PFSK-1 (cell line): ENCODE data around the gene RTCA.

ENCODE experiments used
- POLR2AphosphoS5 ChIP-seq: IDR thresholded peaks from 2 replicates; pipeline ENCODE4 v1.6.1; 2012; ENCODE audit warnings: low read depth, mild to moderate bottlenecking, control low read depth, low read length, moderate library complexity
- SIN3A ChIP-seq: IDR thresholded peaks from 2 replicates; pipeline ENCODE4 v1.6.1; 2012; ENCODE audit warnings: mild to moderate bottlenecking, low read length, moderate library complexity, borderline replicate concordance; ENCODE audit not compliant: insufficient read depth
- TAF1 ChIP-seq: IDR thresholded peaks from 2 replicates; pipeline ENCODE4 v1.6.1; 2012; ENCODE audit warnings: low read length, control low read depth, borderline replicate concordance; ENCODE audit not compliant: insufficient read depth
- TF ChIP-seq, protein P1 (sequence below), 2 experiments: IDR thresholded peaks; 2 replicates each; pipeline versions ENCODE4 v1.6.1 to v1.8.0; 2011 to 2012; ENCODE audit warnings: low read depth in 2 of 2, low read length in 2 of 2, control low read depth in 1 of 2, inconsistent platforms in 1 of 2, mild to moderate bottlenecking in 1 of 2, moderate library complexity in 1 of 2; ENCODE audit not compliant: insufficient read depth in 1 of 2

DNA sequence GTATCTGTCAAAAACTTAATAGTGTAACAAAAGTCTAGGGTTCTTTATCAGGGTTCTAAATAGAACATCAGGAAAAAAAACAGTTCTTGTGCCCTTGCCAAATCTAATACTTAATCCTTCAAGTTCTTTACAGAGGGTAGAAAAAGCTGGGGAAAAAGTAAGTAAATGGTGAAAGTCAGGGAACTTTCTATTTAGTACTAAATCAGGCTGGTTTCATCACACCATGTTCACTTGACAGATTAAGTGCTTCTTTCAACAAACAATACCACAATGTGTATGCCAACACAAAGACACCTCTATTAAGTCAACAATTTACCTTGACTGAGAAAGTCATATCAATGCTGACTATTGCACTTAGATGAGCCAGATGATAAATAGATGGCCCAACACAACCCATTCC is 26.1 kb upstream of the RTCA start:
- TF ChIP-seq POLR2AphosphoS5: no peak
- TF ChIP-seq TAF1: no peak
- TF ChIP-seq SIN3A: no peak
- TF ChIP-seq, protein P1, sequence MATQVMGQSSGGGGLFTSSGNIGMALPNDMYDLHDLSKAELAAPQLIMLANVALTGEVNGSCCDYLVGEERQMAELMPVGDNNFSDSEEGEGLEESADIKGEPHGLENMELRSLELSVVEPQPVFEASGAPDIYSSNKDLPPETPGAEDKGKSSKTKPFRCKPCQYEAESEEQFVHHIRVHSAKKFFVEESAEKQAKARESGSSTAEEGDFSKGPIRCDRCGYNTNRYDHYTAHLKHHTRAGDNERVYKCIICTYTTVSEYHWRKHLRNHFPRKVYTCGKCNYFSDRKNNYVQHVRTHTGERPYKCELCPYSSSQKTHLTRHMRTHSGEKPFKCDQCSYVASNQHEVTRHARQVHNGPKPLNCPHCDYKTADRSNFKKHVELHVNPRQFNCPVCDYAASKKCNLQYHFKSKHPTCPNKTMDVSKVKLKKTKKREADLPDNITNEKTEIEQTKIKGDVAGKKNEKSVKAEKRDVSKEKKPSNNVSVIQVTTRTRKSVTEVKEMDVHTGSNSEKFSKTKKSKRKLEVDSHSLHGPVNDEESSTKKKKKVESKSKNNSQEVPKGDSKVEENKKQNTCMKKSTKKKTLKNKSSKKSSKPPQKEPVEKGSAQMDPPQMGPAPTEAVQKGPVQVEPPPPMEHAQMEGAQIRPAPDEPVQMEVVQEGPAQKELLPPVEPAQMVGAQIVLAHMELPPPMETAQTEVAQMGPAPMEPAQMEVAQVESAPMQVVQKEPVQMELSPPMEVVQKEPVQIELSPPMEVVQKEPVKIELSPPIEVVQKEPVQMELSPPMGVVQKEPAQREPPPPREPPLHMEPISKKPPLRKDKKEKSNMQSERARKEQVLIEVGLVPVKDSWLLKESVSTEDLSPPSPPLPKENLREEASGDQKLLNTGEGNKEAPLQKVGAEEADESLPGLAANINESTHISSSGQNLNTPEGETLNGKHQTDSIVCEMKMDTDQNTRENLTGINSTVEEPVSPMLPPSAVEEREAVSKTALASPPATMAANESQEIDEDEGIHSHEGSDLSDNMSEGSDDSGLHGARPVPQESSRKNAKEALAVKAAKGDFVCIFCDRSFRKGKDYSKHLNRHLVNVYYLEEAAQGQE (IDR thresholded peaks at IDR 0.05; ENCODE audit: insufficient read depth in 1 of 2, low read depth in 2 of 2, low read length in 2 of 2): no peak
